Caco-2 (cell line): Measurements from ENCODE around the gene STPG2. TPM values are rescaled to one million over a fixed set of nuclear protein-coding genes. Genes with fewer than 3 reads are reported as not detected.

Experiments used
- BruUV-seq: library from RNA; stranded (reverse); fragments of 400-500 nt; replicated peaks from 2 replicates; lab custom pipeline; 2021; lab: Mats Ljungman, UMichigan
- CTCF ChIA-PET: fragments of 300-600 bp; sonication (Branson Sonifier 250); formaldehyde crosslinking; loops from one replicate; lab custom pipeline; 2022; ENCODE audit warnings: antibody characterized with exemption; lab: Charles Lee
- POLR2A ChIA-PET: fragments of 300-600 bp; sonication (Branson Sonifier 250); formaldehyde crosslinking; loops from one replicate; lab custom pipeline; 2022; ENCODE audit warnings: antibody characterized with exemption; lab: Charles Lee
- DNase-seq, 2 experiments: peaks; one replicate each; pipeline versions ENCODE4 v3.0.0 to v3.0.0-alpha.2; 2020 to 2022
- H3K27me3 ChIP-seq: replicated peaks from 2 replicates; pipeline ENCODE4 v1.6.0; 2011; ENCODE audit warnings: low read length; ENCODE audit not compliant: control insufficient read depth, insufficient read depth
- H3K36me3 ChIP-seq: 2 replicates; pipeline ENCODE4 v1.5.1; 2011; ENCODE audit warnings: low read length; ENCODE audit not compliant: control insufficient read depth, insufficient read depth
- H3K4me1 ChIP-seq: fragments of 250-450 bp; sonication (Bioruptor Pico); 2 replicates; pipeline ENCODE4 v1.5.1; 2020; ENCODE audit warnings: mild to moderate bottlenecking
- H3K4me3 ChIP-seq: 2 replicates; pipeline ENCODE4 v1.5.1; 2011; ENCODE audit warnings: low read depth, mild to moderate bottlenecking, control low read depth, low read length
- H3K9me3 ChIP-seq: fragments of 250-450 bp; sonication (Bioruptor Pico); 2 replicates; pipeline ENCODE4 v1.5.1; 2020; ENCODE audit warnings: mild to moderate bottlenecking, moderate library complexity
- H3K27ac Mint-ChIP-seq: one replicate; pipeline ENCODE4 v1.8.0; 2022; ENCODE audit warnings: mixed read lengths; ENCODE audit not compliant: unreplicated experiment
- H3K27me3 Mint-ChIP-seq: one replicate; pipeline ENCODE4 v1.8.0; 2022; ENCODE audit warnings: mixed read lengths; ENCODE audit not compliant: insufficient read depth, unreplicated experiment
- H3K36me3 Mint-ChIP-seq: one replicate; pipeline ENCODE4 v1.8.0; 2022; ENCODE audit warnings: mild to moderate bottlenecking, mixed read lengths; ENCODE audit not compliant: insufficient read depth, unreplicated experiment
- H3K4me1 Mint-ChIP-seq: one replicate; pipeline ENCODE4 v1.8.0; 2022; ENCODE audit warnings: low read depth, mixed read lengths; ENCODE audit not compliant: unreplicated experiment
- H3K4me3 Mint-ChIP-seq: one replicate; pipeline ENCODE4 v1.8.0; 2022; ENCODE audit warnings: mild to moderate bottlenecking, moderate library complexity, mixed read lengths; ENCODE audit not compliant: unreplicated experiment
- H3K9me3 Mint-ChIP-seq: one replicate; pipeline ENCODE4 v1.8.0; 2022; ENCODE audit warnings: mixed read lengths; ENCODE audit not compliant: unreplicated experiment
- CTCF ChIP-seq, 2 experiments: fragments of 200-600 bp in 1 of 2; IDR thresholded peaks; 1 replicate in 1 of 2; 2 replicates in 1 of 2; pipeline versions ENCODE4 v1.5.1 to v1.8.0; 2011 to 2022; ENCODE audit warnings: antibody characterized with exemption in 1 of 2, control low read depth in 1 of 2, inconsistent platforms in 1 of 2, low read depth in 1 of 2, low read length in 1 of 2, mild to moderate bottlenecking in 1 of 2, moderate library complexity in 1 of 2; ENCODE audit not compliant: insufficient read depth in 1 of 2, severe bottlenecking in 1 of 2, unreplicated experiment in 1 of 2
- intact Hi-C: fragments of 100-400 bp; cut with micrococcal nuclease; formaldehyde crosslinking; loops from one replicate; pipeline ENCODE4 v1.10.0; 2022; ENCODE audit not compliant: unreplicated experiment
- total RNA-seq: library from RNA; stranded (reverse); gene quantifications from 2 replicates; pipeline ENCODE4 v1.2.3, GENCODE V29; 2022

STPG2 gene
- total RNA-seq, 1 experiment from 2014 or later = not detected

GRCh38 chr4:97990409-97990808, 152.9 kb downstream of the STPG2 start:
- ChIA-PET CTCF (no interaction called here), POLR2A (no interaction called here)
- Mint-ChIP-seq H3K27ac (no peak overlapping the region), H3K9me3 (no peaks in the 10 kb centered on the region), H3K36me3 (no peaks in the 10 kb centered on the region), H3K27me3 (peaks cover 3% of the 10 kb centered on the region), H3K4me3 (no peak overlapping the region), H3K4me1 (no peaks in the 10 kb centered on the region)
- BruUV-seq = no TSS peak
- no peak for DNase-seq
- H3K36me3 ChIP-seq = no peaks in the 10 kb centered on the region
- intact Hi-C loops = no loop called here
- no peak for TF ChIP-seq CTCF (IDR thresholded peaks at IDR 0.05; ENCODE audit: insufficient read depth in 1 of 2, low read depth in 1 of 2, low read length in 1 of 2, severe bottlenecking in 1 of 2, unreplicated experiment in 1 of 2)
- H3K27me3 ChIP-seq = no peaks in the 10 kb centered on the region
- H3K4me1 ChIP-seq = no peaks in the 10 kb centered on the region
- H3K9me3 ChIP-seq = no peaks in the 10 kb centered on the region
- no peak overlapping the region for H3K4me3 ChIP-seq

DNA sequence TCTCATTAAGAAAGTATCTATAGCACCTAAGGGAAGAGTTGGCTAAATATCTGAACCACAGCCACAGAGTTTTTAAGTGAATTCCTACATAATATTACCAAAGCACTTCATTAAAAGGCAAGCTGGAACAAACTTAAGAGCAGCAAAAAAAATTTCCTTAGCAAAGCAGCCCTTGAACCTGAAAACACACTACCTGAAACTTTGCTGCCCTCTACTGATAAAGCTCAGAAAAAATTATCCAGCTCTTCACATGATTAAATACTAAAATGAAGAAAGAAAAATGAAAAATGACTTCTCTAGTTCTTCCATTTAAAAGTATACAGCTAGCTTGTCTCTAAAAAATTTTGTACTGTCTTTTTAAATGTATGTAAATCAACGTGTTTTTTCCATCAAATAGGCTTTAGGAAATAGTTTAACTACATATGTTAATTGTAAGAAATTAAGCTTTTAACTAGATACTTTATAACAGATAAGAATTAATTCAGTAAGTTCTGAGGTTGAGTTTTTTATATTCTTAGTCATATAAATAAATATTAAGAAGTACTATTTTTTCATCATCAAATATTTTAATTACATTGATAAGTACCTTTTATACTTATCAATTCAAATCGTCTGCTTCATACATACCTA, 156.1 kb downstream of the STPG2 start:
- intact Hi-C loops = loop anchor here (10.0 kb wide), 1 partner anchor 1502 kb away; no protein-coding TSS in a partner anchor
- H3K4me1 Mint-ChIP-seq = no peaks in the 10 kb centered on the region
- H3K27me3 ChIP-seq = no peaks in the 10 kb centered on the region
- no peak overlapping the region for H3K4me3 ChIP-seq
- no peaks in the 10 kb centered on the region for H3K9me3 Mint-ChIP-seq
- no peaks in the 10 kb centered on the region for H3K36me3 Mint-ChIP-seq
- TF ChIP-seq CTCF (IDR thresholded peaks at IDR 0.05; ENCODE audit: insufficient read depth in 1 of 2, low read depth in 1 of 2, low read length in 1 of 2, severe bottlenecking in 1 of 2, unreplicated experiment in 1 of 2) = peak; percentile 35 to 48
- H3K27ac Mint-ChIP-seq = no peak overlapping the region
- no peak overlapping the region for H3K4me3 Mint-ChIP-seq
- peak in 1 of 2 experiments; percentile 25 for DNase-seq
- CTCF ChIA-PET = interaction anchor here (0.6 to 1.0 kb wide), 2 partner anchors 29 to 783 kb away, joined by 3 read pairs; no protein-coding TSS in a partner anchor
- H3K4me1 ChIP-seq = no peaks in the 10 kb centered on the region
- POLR2A ChIA-PET = no interaction called here
- no TSS peak for BruUV-seq
- no peaks in the 10 kb centered on the region for H3K36me3 ChIP-seq
- H3K9me3 ChIP-seq = no peaks in the 10 kb centered on the region
- H3K27me3 Mint-ChIP-seq = no peaks in the 10 kb centered on the region

DNA sequence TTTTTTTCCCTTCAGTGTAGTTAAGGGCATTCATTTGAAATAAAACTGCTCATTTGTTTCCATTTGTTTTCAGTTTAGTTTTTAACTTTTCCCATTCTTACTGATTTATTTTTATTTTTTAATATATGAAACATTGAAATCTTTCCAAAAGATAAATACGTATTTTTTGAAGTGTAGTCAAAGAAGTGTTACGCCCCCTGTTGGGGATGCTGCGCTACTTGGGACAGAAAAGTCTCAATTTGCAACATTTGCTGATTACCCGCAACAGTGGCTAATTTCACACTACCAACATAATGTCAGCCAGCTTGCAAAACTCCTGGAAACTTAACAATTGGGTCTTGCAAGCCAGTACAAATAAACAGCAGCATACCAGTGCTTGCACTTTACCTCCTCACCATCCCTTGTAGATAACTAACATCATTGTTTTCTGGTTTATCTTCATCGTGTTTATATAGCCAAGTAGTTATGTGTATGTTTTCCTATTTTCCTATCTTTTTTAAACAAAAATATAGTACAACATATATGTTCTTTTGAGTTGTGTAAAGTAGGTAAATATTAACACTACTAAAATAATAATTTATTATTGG, 158.6 kb downstream of the STPG2 start:
- Histone ChIP-seq H3K27me3 (no peaks in the 10 kb centered on the region), H3K9me3 (no peaks in the 10 kb centered on the region), H3K36me3 (no peaks in the 10 kb centered on the region), H3K4me3 (no peak overlapping the region), H3K4me1 (no peaks in the 10 kb centered on the region)
- intact Hi-C loops = loop anchor here (10.0 kb wide), 1 partner anchor 1500 kb away; no protein-coding TSS in a partner anchor
- Mint-ChIP-seq H3K9me3 (no peaks in the 10 kb centered on the region), H3K27me3 (no peaks in the 10 kb centered on the region), H3K36me3 (no peaks in the 10 kb centered on the region), H3K4me1 (no peaks in the 10 kb centered on the region), H3K4me3 (no peak overlapping the region), H3K27ac (no peak overlapping the region)
- DNase-seq = no peak
- ChIA-PET CTCF (no interaction called here), POLR2A (no interaction called here)
- no TSS peak for BruUV-seq
- peak; percentile 14 to 37 for TF ChIP-seq CTCF (IDR thresholded peaks at IDR 0.05; ENCODE audit: insufficient read depth in 1 of 2, low read depth in 1 of 2, low read length in 1 of 2, severe bottlenecking in 1 of 2, unreplicated experiment in 1 of 2)
